ENCODE data around the gene RBM14.
"Not testable (repeated sequence)": the region's sequence is repeated elsewhere in the genome, so short reads cannot be mapped to it uniquely, and the experiment has no call there.

The RBM14 gene

DNA sequence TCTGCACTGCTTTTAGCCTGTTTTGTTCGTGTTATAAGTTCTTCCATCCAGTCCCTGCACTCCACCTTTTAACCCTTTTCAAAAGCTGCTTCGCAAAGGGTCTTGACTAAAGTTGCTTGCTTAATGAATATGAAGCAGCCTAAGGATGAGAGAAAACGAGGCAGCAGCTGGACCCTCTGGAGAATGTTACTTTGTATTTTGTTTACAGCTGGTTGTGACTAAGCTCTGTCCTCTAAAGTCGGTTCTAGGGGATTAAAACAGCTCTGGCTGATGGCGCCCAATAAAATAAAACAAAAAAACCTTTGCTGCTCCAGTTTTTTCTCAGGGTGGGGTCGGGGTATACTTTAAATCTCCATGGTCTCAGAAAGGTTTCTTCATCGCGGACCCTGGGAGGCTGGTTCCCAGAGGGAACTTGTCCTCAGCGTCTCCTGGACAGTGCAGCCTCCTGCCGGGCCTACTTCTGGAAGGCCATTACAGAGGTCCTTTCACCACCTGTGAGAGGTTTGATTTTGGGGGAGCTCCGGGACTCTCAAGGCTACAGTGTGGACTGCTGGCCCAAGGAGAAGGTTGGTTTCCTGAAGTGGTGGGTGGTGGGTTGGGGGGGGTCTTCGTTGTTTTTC, 21.2 kb downstream of the RBM14 start:
- DNase-seq = no peak

DNA sequence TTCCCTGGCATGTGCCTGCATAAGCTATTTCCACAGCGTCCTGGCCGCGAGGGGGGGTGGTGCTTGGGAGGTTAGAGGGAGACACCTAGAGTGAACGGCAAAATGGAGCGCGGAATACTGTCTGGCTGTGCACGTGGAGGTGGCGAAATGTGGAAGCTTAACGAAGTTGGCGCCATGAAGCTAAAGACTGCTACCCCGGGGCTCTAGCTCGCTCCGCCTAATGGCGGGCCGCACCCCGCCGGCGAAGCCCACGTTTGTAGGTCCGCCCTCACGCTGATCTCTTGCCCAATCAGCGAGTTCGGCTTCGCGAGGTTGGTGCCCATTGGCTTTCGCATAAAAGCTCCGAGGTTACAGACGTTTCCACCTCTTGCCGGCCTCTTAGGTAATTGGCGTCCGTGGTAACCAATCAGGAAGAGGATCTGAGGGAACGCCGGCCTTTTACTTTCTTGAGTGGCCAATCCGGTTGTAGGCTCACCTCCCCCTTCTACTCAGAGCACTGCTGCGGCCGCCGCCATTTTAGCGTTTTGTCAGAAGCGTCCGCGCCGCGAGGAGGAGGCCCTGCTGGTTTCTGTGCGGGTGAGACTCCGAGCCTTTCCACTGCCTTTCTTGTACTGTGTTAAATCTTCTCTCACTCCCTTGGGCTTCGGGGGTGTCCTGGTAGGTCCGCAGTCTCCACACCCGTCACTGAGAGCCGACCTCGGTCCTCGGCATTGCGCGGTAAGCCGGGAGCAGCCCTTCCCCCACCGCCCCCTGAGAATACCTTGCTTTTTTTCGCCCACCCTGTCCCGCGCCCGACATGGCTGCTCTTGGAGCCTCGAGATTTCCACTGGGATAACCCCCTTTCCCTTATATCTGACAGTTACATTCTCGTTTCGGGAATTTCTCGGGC, 22.0 kb downstream of the RBM14 start, which contains the start of gene RBM4:
RBM4 (plus strand) TSS at position 527 of the 889 bp plus-strand sequence. CDS start 1,009 bp downstream, outside the sequence.
- DNase-seq = peak; percentile 96

DNA sequence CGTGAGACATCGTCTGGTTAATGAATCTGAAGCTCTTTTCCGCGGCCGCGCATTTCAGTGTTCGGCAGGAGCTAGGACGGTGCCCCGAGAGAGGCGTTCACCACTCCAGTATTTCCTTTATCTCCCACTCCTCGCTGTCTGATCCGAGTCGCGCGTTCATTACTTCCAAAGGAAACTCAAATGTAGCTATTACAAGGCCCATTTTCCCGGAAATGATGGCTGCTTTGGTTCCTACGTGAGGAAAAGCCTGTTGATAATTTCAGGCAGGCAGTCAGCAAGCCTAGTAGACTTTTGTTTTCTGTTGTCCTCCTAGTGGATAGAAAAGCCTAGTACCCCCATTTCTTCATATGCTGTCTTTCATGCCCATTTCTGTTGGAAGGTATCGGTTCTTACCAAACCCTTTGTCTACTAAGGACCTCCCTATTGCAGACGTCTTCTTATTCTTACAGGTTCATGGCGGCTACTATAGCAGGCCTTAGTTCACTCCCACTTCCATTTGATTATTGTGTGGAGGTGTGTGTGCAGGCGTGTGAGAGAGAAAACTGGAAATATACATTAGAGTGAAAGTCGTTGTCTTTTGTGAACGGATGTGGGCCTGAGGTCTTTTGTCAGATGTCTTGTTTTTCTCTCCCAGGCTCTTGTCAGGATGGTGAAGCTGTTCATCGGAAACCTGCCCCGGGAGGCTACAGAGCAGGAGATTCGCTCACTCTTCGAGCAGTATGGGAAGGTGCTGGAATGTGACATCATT, 22.8 kb downstream of the RBM14 start:
- DNase-seq = no peak

DNA sequence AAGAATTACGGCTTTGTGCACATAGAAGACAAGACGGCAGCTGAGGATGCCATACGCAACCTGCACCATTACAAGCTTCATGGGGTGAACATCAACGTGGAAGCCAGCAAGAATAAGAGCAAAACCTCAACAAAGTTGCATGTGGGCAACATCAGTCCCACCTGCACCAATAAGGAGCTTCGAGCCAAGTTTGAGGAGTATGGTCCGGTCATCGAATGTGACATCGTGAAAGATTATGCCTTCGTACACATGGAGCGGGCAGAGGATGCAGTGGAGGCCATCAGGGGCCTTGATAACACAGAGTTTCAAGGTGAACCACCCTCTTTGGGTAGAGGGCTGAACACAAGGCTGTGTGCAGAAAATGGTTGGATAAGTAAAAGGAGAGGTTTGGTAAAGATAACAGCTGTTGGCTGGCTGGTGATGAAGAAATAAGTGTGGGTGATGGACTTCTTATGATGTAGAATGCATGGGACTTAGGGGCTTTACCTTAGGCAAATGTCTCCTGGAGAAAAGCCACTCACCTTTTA, 23.4 kb downstream of the RBM14 start:
- DNase-seq = not testable (repeated sequence)

DNA sequence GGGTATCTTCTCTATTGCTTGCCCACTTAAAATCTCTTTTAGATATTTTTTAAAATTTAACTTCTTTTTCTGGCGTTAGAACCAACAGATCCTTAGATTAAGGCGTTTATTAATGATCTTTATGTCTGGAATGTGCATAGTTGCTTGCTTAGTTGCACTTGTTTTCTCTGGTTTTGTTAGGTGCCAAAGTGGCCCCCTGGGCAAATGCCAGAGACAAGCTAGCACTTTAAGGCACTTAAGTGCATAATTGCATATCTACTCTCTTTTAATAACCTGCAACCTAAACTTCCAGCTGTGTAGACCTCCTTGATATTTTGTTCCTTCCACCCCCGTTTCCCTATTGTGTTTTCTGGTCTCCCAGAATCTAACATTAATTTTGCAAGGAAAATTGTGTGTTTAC, 25.4 kb downstream of the RBM14 start:
- no peak for DNase-seq

DNA sequence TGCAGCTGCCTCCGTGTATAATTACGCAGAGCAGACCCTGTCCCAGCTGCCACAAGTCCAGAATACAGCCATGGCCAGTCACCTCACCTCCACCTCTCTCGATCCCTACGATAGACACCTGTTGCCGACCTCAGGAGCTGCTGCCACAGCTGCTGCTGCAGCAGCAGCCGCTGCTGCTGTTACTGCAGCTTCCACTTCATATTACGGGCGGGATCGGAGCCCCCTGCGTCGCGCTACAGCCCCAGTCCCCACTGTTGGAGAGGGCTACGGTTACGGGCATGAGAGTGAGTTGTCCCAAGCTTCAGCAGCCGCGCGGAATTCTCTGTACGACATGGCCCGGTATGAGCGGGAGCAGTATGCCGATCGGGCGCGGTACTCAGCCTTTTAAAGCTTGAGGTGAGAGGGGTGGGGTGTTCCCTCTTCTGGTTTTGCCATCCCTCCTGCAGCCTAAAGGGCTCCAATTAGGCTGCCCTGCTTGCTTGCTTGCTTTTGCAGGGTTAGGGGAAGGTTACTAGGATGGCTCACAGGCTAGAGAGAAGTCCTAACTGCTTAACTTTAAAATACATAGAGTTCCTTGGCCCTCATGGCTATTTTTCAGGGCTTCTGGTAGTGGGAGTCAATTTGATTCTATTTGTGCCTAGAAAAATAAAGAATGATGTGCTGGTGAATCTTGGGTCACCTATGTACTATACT, 27.5 kb downstream of the RBM14 start:
- DNase-seq = no peak

DNA sequence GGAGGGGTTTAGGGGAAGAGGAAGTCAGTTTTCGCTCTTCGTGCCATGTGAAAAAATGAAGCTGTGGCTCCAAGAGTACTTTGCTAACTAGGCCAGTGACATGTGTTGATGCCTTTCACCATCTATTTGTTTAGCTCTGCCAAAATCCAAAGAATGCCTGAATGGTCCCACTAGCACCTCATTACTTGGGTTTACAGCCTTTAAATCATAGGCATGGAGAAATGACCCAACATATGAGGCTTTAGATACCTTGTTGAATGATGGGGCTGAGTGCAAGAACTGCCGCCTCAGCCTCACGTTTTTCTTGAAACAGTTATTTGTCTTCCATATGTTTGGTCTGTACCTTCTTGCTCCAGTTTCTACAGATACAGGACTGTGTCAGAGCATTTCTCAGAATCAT, 30.4 kb downstream of the RBM14 start:
- DNase-seq = no peak

DNA sequence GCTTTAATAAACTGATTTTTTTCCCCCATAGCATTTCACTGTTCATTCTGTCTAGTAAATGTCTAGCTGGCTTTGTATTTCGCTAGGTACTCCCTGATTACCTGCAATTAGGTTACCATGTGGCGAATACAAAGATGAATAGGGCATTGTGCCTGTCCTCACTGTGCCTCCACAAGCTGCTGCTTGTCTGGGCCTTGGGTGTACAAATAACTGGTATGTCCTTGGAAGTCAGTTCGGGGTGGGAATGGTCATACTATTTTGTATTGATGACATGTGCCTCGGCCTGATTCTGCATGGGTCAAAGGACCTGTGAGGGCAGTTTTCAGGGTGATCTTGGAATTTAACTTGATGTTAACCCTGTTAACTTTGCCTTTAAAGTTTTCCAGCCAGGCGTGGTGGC, 33.5 kb downstream of the RBM14 start:
- no peak for DNase-seq

DNA sequence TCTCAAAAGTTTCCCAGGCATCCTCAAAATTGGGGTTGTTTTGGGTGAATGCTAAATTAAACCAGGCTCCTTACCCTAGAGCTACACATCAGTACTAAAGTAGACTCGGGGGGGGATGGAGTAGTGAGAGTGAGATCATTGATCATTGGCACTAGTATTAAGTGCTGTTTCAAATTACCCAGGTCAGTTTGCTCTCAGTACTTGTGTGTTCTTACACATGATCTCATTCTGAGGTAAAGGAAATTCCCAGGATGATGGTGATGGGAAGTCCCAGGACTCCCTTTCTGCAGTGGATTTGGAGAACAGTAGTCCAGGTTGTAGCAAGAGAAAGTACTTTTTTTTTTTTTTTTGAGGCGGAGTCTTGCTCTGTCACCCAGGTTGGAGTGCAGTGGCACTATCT, 34.6 kb downstream of the RBM14 start:
- no peak for DNase-seq

DNA sequence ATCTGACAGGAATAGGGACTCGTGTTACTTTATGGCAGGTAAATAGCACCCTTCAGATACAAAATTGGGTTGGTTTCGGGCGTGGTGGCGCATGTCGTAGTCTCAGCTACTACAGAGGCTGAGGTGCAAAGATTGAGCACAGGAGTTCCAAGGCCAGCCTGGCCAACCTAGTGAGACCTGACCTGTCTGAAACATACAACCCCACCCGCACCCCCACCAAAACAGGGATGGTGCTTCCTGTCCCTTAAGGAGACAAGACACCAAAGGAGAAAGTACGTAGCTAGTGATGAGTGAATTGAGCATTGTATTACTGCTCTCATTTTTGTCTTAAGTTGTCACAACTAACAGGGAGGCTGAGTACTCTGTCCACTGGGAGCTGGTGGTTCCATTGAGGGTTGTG, 36.2 kb downstream of the RBM14 start:
- DNase-seq = no peak

DNA sequence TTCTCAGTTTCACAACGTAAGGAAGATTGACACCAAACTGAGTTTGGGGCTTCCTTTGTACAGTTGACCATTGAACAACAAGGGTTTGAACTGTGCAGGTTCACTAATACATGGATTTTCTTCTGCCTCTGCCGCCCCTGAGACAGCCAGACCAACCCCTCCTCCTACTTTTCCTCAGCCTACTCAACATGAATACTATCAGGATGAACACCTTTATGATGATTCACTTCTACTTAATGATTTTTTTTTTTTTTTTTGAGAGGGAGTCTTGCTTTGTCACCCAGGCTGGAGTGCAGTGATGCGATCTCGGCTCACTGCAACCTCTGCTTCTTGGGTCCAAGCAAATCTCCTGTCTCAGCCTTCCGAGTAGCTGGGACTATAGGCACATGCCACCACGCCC, 36.7 kb downstream of the RBM14 start:
- DNase-seq = no peak

DNA sequence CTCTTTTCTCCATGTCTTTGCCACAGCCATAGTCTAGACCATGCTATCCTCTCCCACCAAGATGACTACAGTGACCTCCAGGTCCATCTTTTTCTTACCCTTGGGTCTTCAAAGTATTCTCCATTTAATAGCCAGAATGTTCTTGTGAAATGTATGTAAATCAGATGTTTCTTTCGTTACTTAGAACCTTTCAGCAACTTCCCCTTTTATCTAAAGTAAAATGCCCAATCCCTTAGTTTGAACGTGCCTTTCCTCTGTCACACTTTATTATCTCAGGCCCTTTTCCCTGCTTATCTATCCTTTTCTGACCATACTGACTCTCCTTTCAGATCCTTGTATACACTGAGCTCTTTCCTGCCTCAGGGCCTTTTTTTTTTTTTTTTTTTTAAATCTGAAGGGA, 43.3 kb downstream of the RBM14 start:
- no peak for DNase-seq

DNA sequence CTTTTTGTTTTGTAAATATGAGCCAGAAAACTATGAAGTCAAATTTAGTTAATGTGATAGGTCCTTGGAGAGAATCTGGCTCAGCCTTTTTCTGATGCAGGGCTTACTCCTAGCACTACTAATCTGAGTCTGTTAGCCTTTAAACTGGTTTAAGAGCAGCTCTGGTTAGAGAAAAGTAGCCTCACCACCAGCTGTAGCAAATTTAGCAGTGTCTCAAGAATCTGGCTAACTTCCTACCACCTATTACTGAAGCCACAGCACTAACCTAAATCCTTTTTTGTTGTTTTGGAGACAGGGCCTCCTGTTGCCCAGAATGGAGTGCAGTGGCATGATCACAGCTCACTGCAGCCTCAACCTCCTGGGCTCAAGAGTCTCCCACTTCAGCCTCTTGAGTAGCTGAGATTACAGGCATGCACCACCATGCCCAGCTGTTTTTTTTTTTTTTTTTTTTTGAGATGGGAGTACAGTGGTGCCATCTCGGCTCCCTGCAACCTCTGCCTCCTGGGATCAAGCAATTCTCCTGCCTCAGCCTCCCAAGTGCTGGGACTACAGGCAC, 47.4 kb downstream of the RBM14 start:
- no peak for DNase-seq

DNA sequence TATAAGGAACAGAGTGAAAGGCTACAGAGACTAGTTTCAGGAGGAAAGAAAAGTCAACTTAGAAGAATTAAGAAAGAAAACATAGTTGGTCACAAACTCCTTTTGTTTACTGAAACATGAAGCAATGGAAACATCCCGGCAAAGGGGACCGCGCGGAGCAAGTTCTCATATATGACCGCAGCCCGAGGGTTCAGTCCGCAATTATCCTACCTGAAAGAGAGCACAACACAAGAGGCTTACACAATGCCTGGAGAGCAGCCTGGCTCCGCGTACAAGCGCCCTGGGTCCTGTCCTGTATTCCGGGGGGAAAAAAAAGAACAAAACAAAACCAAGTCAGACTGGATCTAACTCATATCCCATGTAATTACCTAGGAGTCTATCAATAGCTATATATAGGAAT, 48.9 kb downstream of the RBM14 start:
- no peak for DNase-seq

DNA sequence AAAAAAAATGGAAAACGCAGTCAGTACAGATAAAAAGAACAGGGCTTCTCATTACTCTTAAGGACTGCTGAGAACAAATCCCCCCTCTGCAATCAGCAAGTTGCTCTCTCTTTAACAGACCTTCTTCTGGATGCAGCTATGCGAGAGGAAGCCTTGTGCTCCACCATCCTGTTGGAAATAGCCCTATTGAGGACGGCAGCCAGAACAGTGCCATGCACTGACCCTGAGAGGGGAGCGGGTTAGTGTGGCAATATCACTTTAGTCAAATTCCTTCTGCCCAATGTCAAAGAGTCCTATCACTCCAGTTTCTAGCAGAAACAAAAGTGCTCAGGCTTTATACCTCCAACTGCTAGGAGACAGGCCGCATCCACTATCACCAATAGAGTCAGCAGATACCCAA, 54.4 kb downstream of the RBM14 start:
- no peak for DNase-seq

DNA sequence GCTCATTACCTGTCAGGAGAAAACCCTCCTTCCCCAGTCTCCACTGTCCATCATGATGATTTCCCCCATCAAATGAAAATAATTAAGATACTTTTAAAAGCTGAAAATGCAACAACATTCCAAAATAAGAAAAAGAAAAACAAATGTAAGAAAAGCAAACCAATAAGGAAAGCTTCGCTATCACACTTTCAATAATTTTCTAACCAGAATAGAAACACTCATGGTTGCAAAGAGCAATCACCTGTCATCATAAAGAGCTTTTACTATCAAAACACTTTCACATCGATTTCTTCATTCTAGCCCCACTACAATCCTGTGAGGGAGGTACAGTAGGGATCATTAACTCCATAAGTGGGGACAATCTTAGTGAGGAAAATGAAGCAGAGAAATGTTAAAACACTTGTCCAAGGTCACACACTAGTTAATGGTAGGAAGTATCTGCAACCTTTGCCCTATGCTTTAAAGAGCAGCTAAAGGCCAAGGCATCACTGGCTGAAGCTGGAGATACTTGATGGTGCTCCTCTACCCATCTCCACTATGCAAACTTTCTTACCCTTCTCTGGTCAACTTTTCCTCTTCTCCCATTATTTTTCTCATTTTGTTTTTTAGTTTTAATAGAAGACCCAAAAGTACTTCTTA, 58.7 kb downstream of the RBM14 start:
- DNase-seq = peak; percentile 54

DNA sequence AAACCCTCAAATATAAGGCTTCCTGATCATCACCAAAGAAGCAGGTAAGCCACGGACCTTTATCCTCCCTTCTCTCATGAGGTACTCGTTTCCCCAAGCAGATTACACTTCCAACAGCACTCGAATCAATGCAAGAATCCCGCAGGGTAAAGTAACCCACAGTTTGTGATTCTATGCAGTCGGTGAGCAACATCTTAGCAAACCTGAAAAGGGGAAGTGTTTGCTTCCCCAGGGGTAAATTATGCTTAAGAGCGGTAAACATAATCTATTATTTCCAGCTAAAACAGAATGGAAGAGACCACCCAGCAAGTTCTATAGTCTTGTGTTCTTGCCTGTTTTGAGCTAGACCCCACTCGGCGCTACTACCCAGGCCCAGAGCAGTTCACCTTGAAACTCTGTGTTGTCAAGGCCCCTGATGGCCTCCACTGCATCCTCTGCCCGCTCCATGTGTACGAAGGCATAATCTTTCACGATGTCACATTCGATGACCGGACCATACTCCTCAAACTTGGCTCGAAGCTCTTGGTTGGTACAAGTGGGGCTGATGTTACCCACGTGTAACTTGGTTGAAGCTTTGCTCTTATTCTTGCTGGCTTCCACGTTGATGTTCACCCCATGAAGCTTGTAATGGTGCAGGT, 60.0 kb downstream of the RBM14 start:
- DNase-seq = no peak
